CD4-positive, alpha-beta T cell treated with Interleukin-12 subunit alpha and Interleukin-12 subunit beta, for 1 hour (primary cell): ENCODE data around the gene MAP1LC3B2.
A peak's percentile ranks its signal among the peaks of the same experiment; 100 is the strongest.

Source experiments
- DNase-seq: peaks from one replicate; pipeline ENCODE4 v3.0.0-alpha.2; 2020

The MAP1LC3B2 gene

DNA sequence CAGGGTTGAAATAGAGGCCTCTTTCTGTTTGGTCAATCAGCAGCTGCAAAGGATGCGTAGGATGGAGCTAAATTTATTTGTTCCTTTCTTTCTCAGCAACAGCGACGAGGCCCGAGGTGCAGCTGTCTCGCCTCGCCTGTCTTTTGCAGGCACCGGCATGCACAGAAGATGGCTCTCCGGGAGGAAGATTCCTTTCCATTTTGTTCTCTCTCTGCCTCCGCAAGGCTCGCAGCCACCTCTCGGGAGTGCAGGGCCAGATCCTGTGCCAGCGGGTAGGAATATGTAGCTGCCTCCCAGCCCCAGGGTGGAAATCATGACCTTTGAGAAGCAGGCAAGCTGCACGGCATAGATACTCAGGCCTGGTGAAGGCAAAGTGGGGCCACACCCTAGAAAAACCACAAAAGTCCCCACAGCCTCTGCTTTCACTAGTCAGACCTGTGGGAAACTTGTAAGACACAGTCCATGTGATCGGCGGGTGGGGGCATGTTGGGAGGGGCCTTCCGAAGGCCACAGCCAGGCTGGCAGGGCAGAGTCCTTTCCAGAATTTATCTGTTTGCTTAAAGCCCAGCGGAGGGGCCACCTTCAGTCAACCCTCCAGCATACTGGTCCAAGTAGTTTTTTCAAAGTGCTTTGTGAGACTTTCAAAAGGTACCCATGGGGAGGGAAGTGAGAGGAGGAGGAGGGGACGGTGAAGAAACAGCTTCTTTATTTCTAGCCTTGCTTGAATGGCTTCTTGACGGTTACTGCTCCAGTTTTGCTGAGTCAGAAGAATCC, at the start of gene MAP1LC3B2:
Gene MAP1LC3B2, plus strand, starts transcription at position 220 of the 774 bp plus-strand sequence. CDS start 16,562 bp downstream, outside the sequence.
- peak; percentile 83 for DNase-seq

DNA sequence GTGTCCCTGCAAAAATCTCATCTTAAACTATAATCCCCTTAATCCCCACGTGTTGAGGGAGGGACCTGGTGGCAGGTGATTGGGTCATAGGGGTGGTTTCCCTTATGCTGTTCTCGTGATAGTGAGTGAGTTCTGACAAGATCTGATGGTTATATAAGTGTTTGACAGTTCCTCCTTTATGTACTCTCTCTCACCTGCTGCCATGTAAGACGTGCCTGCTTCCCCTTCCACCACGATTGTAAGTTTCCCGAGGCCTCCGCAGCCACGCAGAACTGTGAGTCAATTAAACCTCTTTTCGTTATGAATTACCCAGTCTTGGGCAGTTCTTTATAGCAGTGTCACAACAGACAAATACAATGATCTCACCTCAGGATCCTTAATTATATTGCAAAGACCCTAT, 45.2 kb upstream of the MAP1LC3B2 start:
- DNase-seq: no peak

DNA sequence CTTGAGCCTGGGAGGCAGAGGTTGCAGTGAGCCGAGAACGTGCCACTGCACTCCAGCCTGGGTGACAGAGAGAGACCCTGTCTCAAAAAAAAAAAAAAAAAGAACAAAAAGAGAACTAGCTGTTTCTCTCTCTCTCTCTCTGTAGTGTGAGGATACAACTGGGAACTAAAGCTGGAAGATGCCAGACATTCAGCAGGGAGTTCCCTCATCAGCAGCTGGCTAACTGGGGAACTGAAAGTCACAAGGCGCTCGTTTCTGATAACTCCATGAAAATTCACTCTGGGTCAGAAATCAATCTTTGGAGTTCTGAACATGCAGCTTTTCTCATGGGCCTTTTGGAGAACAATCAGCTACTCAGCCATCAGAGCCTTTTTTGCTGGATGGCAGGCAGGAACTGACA, 43.5 kb upstream of the MAP1LC3B2 start:
- no peak for DNase-seq

DNA sequence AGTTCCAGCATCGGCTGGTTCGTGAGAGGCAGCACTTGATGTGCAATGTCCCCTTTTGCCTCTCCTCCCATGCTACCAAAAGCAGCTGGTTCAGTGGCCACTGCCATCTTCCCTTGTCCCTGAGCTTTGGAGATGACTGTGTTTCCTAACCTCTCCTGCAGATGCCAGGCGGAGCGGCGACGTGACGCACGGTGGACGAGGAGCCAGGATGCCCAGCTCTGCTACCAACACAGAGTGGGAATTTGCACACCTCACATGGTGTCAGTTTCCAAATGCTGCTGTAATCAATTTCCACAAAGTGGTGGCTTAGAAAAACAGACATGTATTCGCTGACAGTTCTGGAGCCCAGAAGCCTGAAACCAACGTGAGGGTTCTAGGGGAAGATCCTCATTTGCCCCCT, 42.5 kb upstream of the MAP1LC3B2 start:
- DNase-seq: no peak

DNA sequence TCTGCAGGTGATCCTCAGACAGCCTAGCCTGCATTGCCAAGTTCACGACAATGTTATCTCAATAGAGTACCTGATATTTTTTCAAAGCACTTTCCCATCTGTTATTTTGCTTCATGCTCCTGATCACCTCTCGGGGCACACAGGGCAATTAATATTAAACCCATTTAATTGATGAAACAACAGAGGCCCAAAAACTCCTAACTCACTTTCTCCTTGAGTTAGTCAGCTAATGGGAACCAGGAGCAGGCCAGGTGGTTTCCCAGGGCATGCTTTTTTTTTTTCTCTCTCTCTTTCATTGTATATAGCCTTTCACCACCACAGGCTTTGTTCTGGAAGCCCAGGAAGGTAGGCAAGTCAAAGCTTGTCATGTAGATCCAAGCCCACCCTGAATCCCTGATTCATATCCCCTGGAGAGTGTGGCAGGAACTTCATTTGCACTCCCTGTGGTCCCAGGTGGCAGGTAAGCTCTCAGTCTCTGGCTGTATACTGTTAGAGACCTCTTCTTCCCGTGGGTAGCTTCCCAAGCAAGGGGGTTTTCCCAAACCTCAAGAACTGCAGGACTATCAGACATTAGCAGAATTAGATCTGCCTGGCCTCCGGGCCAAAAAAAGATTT, 41.6 kb upstream of the MAP1LC3B2 start:
- DNase-seq: no peak

DNA sequence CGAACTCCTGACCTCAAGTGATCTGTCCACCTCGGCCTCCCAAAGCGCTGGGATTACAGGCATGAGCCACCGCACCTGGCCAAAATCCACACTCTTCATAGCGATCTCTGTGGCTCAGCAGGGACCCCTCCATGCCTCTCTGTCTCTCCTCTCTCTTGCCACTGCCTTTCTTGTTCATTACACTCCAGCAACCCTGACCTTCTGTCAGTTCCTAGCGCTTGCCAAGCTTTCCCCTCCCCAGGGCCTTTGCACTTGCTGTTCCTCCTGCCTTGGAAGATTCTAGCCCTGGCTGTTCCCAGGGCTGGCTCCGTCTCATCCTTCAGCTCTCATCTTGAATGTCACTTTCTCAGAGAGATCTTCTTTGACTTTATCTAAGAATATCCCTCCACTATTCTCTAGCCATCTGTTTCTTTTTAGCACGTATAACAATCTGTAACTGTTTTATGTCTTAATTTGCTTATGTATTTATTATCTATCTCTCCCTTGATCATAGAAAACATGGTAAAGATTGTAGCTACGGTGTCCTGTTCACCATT, 38.9 kb upstream of the MAP1LC3B2 start:
- no peak for DNase-seq

DNA sequence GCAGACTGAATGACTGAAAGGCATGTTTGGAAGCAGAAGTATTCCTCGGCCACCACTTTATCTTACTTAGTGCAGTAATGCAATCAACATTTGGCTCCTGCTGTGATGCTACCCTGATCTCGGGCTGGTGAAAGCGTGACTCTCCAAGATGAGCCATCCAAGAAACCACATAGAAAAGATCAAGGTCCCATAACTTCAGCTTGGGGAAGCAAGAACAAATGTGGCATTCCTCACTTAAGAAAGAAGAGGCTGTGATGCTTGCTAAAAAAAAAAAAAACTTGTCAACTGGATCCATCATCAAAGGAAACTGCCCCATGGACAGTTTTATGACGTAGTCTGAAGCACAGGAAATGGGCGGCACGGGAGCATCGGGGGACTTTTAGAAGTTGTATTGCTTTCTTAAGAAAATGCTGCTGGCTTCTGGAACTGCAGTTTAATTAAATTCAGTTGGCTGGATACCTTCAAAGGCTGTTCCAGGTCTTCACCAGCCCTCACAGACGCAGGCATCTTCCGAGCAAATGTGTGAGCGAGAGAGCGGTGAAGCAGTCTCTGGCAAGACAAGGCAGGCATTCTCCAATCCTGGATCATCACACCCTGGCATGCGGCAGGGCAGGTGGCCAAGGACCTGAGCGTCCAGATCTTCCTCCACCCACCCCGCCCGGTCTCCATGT, 38.2 kb upstream of the MAP1LC3B2 start:
- DNase-seq: no peak

DNA sequence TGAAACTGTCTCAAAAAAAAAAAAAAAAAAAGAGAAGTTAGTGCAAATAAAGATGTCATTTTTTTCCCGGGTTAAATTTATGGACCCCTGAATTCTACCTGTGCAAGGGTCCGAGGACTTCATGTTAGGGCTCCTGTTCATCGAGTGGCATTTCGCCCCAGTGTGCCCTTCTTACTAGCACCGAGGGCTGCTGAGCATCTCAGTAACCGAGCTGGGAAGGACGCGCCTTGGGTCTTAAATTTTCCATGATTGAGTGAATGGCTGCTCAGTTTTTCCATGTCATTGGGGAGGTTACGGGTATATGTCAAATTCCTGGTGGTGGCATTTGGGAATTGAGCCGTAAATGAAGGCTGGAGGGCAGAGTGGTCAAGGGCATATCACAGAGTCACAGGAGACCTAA, 34.9 kb upstream of the MAP1LC3B2 start:
- no peak for DNase-seq

DNA sequence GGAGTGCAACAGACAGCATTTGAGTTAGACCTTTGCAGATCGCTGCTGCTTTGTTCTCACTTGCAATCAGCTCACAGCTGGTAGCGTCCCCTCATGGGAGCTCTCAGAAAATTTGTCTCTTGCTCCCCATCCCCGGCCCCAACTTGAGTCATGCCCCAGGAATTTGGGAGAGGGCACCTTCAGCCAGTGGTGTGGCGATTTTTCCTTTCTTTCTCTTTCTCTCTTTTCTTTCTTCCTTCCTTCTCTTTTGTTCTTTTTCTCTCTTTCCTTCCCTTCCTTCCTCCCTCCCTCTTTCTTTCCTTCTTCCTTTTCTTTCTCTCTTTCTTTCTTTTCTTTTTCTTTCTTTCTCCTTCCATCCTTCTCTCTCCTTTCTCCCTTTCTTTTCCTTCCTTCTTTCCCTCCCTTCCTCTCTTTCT, 34.2 kb upstream of the MAP1LC3B2 start:
- DNase-seq: no peak

DNA sequence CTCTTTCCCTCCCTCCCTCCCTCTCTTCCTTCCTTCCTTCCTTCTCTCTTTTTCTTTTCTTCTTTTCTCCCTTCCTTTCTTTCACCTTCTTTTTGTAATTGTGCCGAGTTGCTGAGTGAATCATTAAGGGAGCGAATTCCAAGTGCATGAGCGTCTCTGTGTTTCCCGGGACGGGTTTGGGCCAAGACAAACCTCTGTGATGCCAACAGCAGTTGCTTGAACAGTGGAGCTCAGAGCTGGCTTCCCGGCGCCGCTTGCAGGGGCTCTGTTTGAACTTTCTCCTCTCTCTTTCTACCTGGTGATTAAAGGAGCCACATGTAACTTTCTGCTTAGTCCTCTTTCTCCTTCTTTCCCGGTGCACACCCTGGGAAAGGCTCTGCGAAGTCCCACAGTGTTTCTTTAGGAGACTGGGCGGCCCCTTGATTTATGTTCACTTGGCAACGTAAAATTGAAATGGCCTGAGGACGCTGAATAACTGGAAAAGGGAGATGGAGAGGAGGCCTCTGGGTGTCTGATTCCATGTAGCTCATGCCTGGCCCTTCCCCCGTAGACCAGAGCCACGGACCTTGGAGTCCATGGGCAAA, 33.7 kb upstream of the MAP1LC3B2 start:
- DNase-seq: no peak

DNA sequence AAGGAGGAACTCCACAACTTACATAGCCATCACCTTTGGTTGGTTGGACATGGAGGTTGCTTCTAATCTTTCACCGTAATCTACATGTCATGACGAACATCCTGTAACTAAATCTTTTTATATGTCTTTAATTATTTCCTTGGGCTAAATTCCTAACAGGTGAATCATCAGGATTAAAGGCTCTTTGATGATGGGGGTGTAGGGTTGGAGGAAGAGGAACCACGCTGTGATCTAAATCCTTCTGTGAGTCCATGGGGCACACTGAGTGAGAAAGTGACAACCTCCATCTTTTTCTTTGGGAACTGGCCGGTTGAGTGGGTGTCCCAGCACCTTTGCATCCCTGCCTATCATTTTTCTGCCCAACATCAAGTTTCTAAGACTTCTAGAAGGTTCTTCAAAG, 31.1 kb upstream of the MAP1LC3B2 start:
- no peak for DNase-seq

DNA sequence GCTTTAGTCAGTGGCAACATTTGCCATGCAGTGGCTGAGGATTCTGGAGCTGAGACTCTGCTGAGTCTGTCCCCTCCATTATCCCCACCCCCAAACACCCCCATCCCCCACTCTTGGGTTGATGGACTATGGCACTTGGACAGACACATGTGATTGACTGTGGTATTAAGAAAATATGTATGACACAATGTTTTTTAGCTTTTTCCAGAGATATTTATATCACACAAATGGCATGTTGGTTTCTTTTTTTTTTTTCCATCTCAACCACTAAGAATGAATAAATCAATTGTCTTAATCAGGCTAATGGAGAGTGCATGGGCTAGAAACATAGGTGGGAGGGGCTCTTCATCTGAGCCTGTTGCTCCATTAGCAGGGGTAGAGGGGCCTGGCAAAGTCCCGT, 30.7 kb upstream of the MAP1LC3B2 start:
- DNase-seq: no peak

DNA sequence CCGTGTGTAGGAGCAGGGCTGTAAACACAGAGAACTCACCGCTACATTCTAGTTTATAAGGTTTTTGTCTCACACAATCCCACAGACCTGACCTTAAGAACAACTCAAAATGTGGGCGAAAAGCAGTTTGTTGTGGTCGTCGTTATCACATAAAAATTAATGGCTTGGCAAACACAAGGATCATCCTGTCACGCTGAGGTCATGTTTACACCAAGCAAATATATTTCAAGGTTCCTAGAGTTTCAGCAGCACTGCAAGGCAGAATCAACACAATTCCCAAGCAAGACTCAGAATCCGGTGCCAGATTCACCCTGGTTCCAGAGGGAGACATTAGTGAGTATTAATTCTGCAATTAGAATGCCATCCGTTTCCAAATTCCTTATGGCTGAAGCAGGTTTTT, 30.1 kb upstream of the MAP1LC3B2 start:
- DNase-seq: no peak

DNA sequence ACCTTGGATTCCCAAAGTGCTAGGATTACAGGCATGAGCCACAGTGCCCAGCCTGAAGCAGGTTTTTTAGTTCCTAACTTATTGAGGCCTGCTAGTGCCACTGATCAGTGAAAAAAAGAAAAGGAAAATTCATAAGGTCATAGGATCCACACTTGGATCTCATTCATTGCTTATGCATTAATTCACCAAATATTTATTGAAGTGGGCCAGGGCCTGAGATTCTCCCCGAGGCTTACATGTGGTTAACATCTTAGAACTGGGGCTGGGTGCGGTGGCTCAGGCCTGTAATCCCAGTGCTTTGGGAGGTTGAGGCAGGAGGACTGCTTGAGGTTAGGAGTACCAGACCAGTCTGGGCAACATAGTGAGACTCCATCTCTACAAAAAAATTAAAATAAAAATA, 29.5 kb upstream of the MAP1LC3B2 start:
- DNase-seq: no peak

DNA sequence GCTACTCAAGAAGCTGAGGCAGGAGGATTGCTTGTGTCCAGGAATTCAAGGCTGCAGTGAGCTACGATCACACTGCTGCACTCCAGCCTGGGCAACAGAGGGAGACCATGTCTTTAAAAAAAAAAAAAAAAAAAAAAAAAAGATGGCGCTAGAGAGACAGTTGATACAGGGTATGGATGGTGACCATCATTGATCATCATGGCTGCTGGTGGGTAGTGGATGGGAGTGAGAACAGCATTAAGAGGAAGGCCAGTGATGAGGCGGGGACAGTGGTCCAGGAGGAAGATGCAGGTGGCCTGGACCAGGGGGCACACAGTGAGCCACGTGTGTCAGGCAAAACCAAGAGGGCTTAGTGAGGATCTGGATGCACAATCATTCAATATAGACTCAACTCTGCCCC, 26.8 kb upstream of the MAP1LC3B2 start:
- DNase-seq: no peak

DNA sequence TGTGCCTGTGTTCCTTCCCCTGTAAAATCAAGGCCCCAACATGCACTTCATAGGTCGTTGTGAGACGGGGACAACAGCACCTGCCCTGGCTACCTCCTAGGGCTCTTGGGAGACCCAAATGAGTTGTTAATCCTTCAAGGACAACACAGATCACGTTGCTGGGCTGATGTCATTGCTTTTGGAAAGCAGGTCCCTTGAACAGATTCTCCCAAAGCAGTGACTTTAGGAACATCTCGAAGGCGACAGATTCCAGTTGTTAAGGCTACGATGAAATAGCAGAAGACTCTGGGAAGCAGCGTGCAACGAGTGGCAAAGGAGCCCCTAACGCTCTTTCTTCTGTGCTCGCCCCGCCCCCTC, 26.2 kb upstream of the MAP1LC3B2 start:
- DNase-seq: no peak

DNA sequence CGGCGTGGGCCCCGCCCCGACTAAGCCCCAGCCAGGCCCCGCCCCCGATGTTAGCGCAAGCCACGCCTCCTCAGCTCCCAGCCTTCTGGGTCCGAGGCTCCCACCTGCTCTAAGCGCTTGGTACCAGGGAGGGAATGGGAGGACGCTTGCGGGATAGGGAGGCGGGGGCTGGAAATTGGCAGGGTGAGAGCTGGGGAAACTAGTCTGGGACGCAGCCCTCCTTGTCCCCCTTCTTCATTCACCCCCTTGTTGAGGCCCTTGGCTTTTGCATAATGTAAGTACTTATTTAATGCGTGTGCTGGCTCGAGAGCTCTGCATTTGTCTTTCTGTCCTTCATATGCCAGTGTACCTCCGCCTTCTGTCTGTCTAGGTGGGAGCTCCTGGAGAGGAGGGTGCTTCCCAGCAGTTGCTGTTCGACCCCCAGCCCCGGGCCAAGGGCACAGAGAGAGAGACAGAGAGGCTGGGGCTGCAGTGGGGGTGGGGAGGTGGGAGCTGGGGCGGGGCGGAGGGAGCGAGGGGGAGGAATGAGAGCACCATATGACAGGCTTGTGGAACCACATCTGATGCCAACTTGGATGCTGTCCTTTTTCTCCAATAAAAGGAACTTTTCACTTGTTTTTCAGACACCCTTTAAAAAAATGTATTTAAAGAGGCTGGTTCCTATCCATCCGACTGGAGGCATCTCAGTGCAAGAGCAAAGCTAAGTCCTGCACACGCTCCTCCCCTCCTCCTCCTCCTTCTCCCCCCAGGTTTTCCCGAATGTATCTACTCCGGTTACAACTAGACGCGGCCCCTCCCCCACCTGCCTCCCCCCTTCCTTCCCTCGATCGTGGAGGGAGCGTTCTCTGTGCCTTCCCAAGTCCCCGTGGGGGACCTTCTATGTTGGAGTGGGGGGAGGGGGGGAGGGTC, 25.6 kb upstream of the MAP1LC3B2 start:
- peak; percentile 74 for DNase-seq

DNA sequence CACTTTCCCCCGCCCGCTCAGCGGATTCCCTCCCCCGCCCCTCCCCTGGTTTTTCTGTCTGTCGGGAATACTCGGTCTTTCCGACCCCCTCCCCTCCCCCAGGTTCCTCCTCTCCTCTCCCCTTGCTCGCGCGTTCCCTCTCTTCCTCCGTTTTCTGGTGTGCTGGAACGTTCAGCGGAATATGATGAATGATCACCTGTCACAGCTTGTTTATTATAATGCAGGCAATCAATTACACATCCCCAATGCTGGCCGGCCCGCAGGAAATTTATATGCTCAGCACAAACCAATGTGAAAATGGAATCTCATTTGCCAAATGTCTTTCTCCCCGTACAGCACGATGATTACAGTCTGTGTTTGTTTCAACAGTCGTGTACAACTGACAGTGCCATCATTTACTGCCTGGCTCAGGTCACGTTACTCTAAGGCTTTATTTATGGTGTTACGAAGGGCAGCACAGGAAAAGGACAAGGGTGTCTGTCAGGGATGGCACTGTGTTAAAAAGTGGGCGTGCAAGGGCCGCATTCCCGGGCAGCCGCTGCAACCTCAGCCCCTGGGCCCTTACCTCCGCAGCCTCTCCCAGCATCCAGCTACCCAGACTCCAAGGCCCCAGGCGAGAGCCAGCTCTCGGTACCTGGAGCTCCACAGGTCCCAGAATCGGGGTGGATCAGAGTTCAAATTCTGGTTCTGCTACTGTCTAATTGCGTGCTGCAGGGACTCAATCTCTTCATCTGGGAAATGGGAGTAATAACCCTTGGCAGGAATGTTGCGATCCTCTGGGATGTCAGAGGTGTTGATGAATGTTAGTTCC, 24.7 kb upstream of the MAP1LC3B2 start:
- DNase-seq: no peak

DNA sequence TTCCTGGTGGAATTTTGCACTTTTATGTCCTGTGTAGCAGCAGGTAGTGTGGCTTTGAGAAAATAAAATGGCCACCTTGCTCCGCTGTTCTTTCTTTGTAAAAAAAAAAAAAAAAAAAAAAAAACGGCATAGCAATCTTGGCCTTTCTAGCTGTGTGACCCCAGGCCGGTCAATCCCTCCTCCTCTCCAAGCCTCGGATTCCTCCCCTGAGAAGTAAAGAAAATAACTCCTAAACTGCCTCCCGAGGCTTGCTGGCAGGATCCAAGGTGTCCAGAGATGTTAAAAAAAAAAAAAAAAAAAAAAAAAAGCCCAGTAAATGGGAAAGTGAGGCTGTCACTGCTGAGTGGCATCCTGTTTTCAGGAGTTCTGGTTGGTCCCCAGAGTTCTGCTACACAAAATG, 23.9 kb upstream of the MAP1LC3B2 start:
- no peak for DNase-seq

DNA sequence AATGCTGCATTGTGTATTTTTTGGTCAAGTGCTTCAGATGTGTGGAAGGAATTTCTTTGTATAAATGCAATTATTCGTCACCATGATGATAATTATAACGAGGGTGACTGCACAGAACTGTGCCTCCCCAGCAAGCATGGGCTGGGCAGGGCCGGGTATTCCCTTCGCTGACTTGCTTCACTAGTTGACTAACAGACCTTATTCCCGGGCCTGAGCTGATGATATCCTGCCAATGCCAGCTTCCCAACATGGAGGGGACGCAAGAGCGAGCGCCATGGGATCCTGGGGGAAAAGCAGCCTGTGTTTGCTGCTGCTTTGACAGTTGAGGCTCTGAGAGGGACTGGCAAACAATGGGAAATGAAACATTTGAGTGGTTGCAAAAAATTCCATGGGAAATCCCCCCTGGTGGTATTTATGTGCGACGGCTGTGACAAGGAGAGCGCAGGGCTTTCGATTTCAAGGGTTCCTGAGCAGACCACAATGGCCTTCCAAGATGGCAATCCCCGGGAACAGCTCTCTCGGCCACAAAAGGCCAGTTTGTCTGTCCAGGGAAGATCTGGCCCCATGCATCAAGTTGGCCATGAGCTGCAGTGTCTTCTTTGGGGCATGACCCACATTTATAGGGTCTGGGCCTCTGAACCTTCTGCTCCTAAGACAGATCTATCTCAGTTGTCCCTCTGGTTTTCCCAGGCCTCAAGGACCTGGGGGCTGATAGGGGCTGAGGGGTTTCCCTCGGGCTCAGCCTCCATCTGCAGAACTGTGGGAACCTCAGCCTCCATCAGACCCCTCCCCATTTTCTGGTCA, 21.9 kb upstream of the MAP1LC3B2 start:
- DNase-seq: no peak
